CD4-positive, alpha-beta T cell treated with Interleukin-17A for 4 hours (primary cell): ENCODE measurements around the gene SHF.

Experiments used
- DNase-seq: peaks from one replicate; pipeline ENCODE4 v3.0.0-alpha.2; 2020; ENCODE audit warnings: mixed read lengths

SHF gene

GRCh38 chr15:45199136-45199810 lies 11.5 kb upstream of the SHF start:
- DNase-seq: peak; percentile 41

- peak; percentile 91 for DNase-seq
Measured at GRCh38 chr15:45198337-45199135, 10.8 kb upstream of the SHF start.

- no peak for DNase-seq
Measured at GRCh38 chr15:45197512-45197911, 9.7 kb upstream of the SHF start.

- no peak for DNase-seq
Measured at GRCh38 chr15:45187578-45187893, 230 bp downstream of the SHF start.

- DNase-seq: no peak
Measured at GRCh38 chr15:45186771-45187577, 792 bp downstream of the SHF start.

- no peak for DNase-seq
Measured at GRCh38 chr15:45185903-45186770, 1.6 kb downstream of the SHF start.

- DNase-seq: no peak
Measured at GRCh38 chr15:45185069-45185779, 2.5 kb downstream of the SHF start.

- DNase-seq: no peak
Measured at GRCh38 chr15:45184562-45185041, 3.2 kb downstream of the SHF start.

- no peak for DNase-seq
Measured at GRCh38 chr15:45183511-45183910, 4.3 kb downstream of the SHF start.

- DNase-seq: no peak
Measured at GRCh38 chr15:45182996-45183395, 4.8 kb downstream of the SHF start.

GRCh38 chr15:45181491-45182285 lies 6.1 kb downstream of the SHF start:
- DNase-seq: no peak

- DNase-seq: no peak
Measured at GRCh38 chr15:45180648-45181436, 6.9 kb downstream of the SHF start.

GRCh38 chr15:45180201-45180600 lies 7.6 kb downstream of the SHF start:
- no peak for DNase-seq

GRCh38 chr15:45179221-45179985 lies 8.4 kb downstream of the SHF start:
- DNase-seq: peak; percentile 81

- DNase-seq: no peak
Measured at GRCh38 chr15:45177285-45177684, 10.5 kb downstream of the SHF start.

- DNase-seq: no peak
Measured at GRCh38 chr15:45174577-45174976, 13.2 kb downstream of the SHF start.

- DNase-seq: no peak
Measured at GRCh38 chr15:45174069-45174468, 13.7 kb downstream of the SHF start.

- no peak for DNase-seq
Measured at GRCh38 chr15:45171912-45172311, 15.9 kb downstream of the SHF start.
